HG03159 (cell line): ENCODE data around the gene FAM118B.
A peak's percentile ranks its signal among the peaks of the same experiment; 100 is the strongest.

Experiments
- ATAC-seq: cut with Tn5 transposase; IDR thresholded peaks from one replicate; pipeline ENCODE4 v1.9.1; 2021; ENCODE audit warnings: mild to moderate bottlenecking, moderate library complexity; ENCODE audit not compliant: unreplicated experiment

Gene FAM118B

GRCh38 chr11:126211236-126212088 lies at the start of gene FAM118B, which contains the start of gene RPUSD4:
TSS of gene FAM118B (plus strand) at chr11:126211782. CDS start at chr11:126235002, 23,220 bp downstream.
TSS of gene RPUSD4 (minus strand) at chr11:126211650. CDS start at chr11:126211638, 12 bp downstream.
- ATAC-seq: peak; percentile 95

GRCh38 chr11:126162306-126163030 lies 49.1 kb upstream of the FAM118B start:
- ATAC-seq: no peak

GRCh38 chr11:126163074-126163700 lies 48.4 kb upstream of the FAM118B start:
- no peak for ATAC-seq

GRCh38 chr11:126163779-126164178 lies 47.8 kb upstream of the FAM118B start:
- ATAC-seq: no peak

GRCh38 chr11:126164781-126165180 lies 46.8 kb upstream of the FAM118B start:
- no peak for ATAC-seq

- no peak for ATAC-seq
These were observed 46.3 kb upstream of the FAM118B start for GRCh38 chr11:126165311-126165720.

- ATAC-seq: no peak
These were observed 45.8 kb upstream of the FAM118B start for GRCh38 chr11:126165757-126166156.

GRCh38 chr11:126166413-126166812 lies 45.2 kb upstream of the FAM118B start:
- no peak for ATAC-seq

- ATAC-seq: no peak
These were observed 44.1 kb upstream of the FAM118B start for GRCh38 chr11:126167488-126167887.

GRCh38 chr11:126169291-126169690 lies 42.3 kb upstream of the FAM118B start:
- no peak for ATAC-seq

GRCh38 chr11:126172596-126173038 lies 39.0 kb upstream of the FAM118B start:
- no peak for ATAC-seq

GRCh38 chr11:126173257-126173656 lies 38.3 kb upstream of the FAM118B start:
- no peak for ATAC-seq

GRCh38 chr11:126174816-126175215 lies 36.8 kb upstream of the FAM118B start:
- no peak for ATAC-seq

GRCh38 chr11:126175393-126175792 lies 36.2 kb upstream of the FAM118B start:
- no peak for ATAC-seq

GRCh38 chr11:126176853-126177470 lies 34.6 kb upstream of the FAM118B start:
- no peak for ATAC-seq

- no peak for ATAC-seq
These were observed 29.4 kb upstream of the FAM118B start for GRCh38 chr11:126181939-126182730.

GRCh38 chr11:126182787-126183445 lies 28.7 kb upstream of the FAM118B start:
- no peak for ATAC-seq

GRCh38 chr11:126185259-126186024 lies 26.1 kb upstream of the FAM118B start:
- ATAC-seq: no peak
